IMR-90 (cell line): ENCODE results near the gene NFASC. TPM values are rescaled to one million over a fixed set of nuclear protein-coding genes. Genes with fewer than 3 reads are reported as not detected.

Experiments used
- ATAC-seq: fragments of 200-7000 bp; cut with Tn5 transposase; 2 replicates; pipeline ENCODE4 v1.9.1; 2020; ENCODE audit warnings: low read depth, mild to moderate bottlenecking, moderate library complexity
- BruUV-seq: library from RNA; stranded (reverse); fragments of 400-500 nt; replicated peaks from 2 replicates; lab custom pipeline; 2021; lab: Mats Ljungman, UMichigan
- CTCF ChIA-PET: fragments of 300-600 bp; formaldehyde crosslinking; extraction: SDS; loops from one replicate; lab custom pipeline; 2021; ENCODE audit warnings: antibody characterized with exemption; lab: Yijun Ruan, JAX
- POLR2A ChIA-PET: fragments of 300-600 bp; sonication (Branson Sonifier 250); formaldehyde crosslinking; loops from one replicate; lab custom pipeline; 2022; ENCODE audit warnings: antibody characterized with exemption; ENCODE audit not compliant: unreplicated experiment; lab: Charles Lee
- DNase-seq: peaks from one replicate; pipeline ENCODE4 v3.0.0; 2013
- H2AFZ ChIP-seq: replicated peaks from 2 replicates; pipeline ENCODE3; 2013; ENCODE audit warnings: low read length, mild to moderate bottlenecking; ENCODE audit not compliant: poor library complexity
- H2AK5ac ChIP-seq: 2 replicates; pipeline ENCODE4 v1.6.1; 2013; ENCODE audit warnings: low read depth, low read length, inconsistent platforms
- H2AK9ac ChIP-seq: replicated peaks from 2 replicates; pipeline ENCODE3; 2013; ENCODE audit warnings: mild to moderate bottlenecking, low read depth, low read length, moderate library complexity; ENCODE audit not compliant: poor library complexity
- H2BK120ac ChIP-seq: 2 replicates; pipeline ENCODE4 v1.6.1; 2013; ENCODE audit warnings: low read depth, low read length, inconsistent platforms
- H2BK15ac ChIP-seq: 3 replicates; pipeline ENCODE4 v1.6.1; 2013; ENCODE audit warnings: low read depth, low read length, inconsistent platforms
- H2BK20ac ChIP-seq: 2 replicates; pipeline ENCODE4 v1.6.1; 2013; ENCODE audit warnings: low read depth, mild to moderate bottlenecking, inconsistent platforms, low read length, moderate library complexity
- H2BK5ac ChIP-seq: 2 replicates; pipeline ENCODE4 v1.6.1; 2013; ENCODE audit warnings: mild to moderate bottlenecking, low read depth, low read length, inconsistent platforms; ENCODE audit not compliant: poor library complexity, severe bottlenecking
- H3K14ac ChIP-seq: replicated peaks from 2 replicates; pipeline ENCODE4 v1.6.1; 2013; ENCODE audit warnings: low read depth, low read length, inconsistent platforms
- H3K18ac ChIP-seq: 2 replicates; pipeline ENCODE4 v1.6.1; 2013; ENCODE audit warnings: low read depth, low read length, control low read depth
- H3K23ac ChIP-seq: 2 replicates; pipeline ENCODE4 v1.6.1; 2013; ENCODE audit warnings: low read depth, low read length, inconsistent platforms
- H3K27ac ChIP-seq: 2 replicates; pipeline ENCODE4 v1.5.1; 2013; ENCODE audit warnings: mild to moderate bottlenecking, control low read depth, low read length; ENCODE audit not compliant: insufficient read depth
- H3K27me3 ChIP-seq: 2 replicates; pipeline ENCODE4 v1.6.1; 2013; ENCODE audit warnings: low read length; ENCODE audit not compliant: control insufficient read depth, insufficient read depth
- H3K36me3 ChIP-seq: 2 replicates; pipeline ENCODE4 v1.6.1; 2013; ENCODE audit warnings: low read length, mixed read lengths; ENCODE audit not compliant: control insufficient read depth, insufficient read depth
- H3K4ac ChIP-seq: 2 replicates; pipeline ENCODE4 v1.6.1; 2013; ENCODE audit warnings: low read depth, low read length, inconsistent platforms
- H3K4me1 ChIP-seq: 2 replicates; pipeline ENCODE4 v1.6.1; 2013; ENCODE audit warnings: low read length, mixed read lengths; ENCODE audit not compliant: control insufficient read depth, insufficient read depth
- H3K4me2 ChIP-seq: 2 replicates; pipeline ENCODE4 v1.6.1; 2013; ENCODE audit warnings: low read depth, mild to moderate bottlenecking, control low read depth, low read length, moderate library complexity
- H3K4me3 ChIP-seq: 2 replicates; pipeline ENCODE4 v1.5.1; 2013; ENCODE audit warnings: low read depth, mild to moderate bottlenecking, control low read depth, low read length, moderate library complexity; ENCODE audit not compliant: insufficient read depth
- H3K56ac ChIP-seq: 2 replicates; pipeline ENCODE4 v1.6.1; 2013; ENCODE audit warnings: low read length, inconsistent platforms; ENCODE audit not compliant: insufficient read depth; ENCODE audit errors: extremely low read depth
- H3K79me1 ChIP-seq, 2 experiments: 2 replicates each; pipeline ENCODE4 v1.6.1; 2013; ENCODE audit warnings: low read length in 2 of 2, inconsistent platforms in 1 of 2, low read depth in 1 of 2
- H3K9ac ChIP-seq: 2 replicates; pipeline ENCODE4 v1.6.1; 2013; ENCODE audit warnings: low read depth, low read length, control low read depth
- H3K9me1 ChIP-seq: 2 replicates; pipeline ENCODE4 v1.6.1; 2013; ENCODE audit warnings: low read length, inconsistent platforms; ENCODE audit not compliant: insufficient read depth
- H3K9me3 ChIP-seq: 2 replicates; pipeline ENCODE4 v1.6.1; 2013; ENCODE audit warnings: low read length; ENCODE audit not compliant: control insufficient read depth, insufficient read depth
- H4K20me1 ChIP-seq: 2 replicates; pipeline ENCODE4 v1.6.1; 2013; ENCODE audit warnings: low read length, inconsistent platforms; ENCODE audit not compliant: insufficient read depth
- H4K5ac ChIP-seq: 2 replicates; pipeline ENCODE4 v1.6.1; 2013; ENCODE audit warnings: mild to moderate bottlenecking, low read depth, low read length, control low read depth
- H4K8ac ChIP-seq, 2 experiments: 2 replicates each; pipeline ENCODE4 v1.6.1; 2013; ENCODE audit warnings: low read depth in 2 of 2, low read length in 2 of 2, control low read depth in 1 of 2, inconsistent platforms in 1 of 2
- H4K91ac ChIP-seq: 2 replicates; pipeline ENCODE4 v1.6.1; 2013; ENCODE audit warnings: low read depth, low read length, inconsistent platforms; ENCODE audit not compliant: insufficient read depth
- CEBPB ChIP-seq: IDR thresholded peaks from 2 replicates; pipeline ENCODE4 v1.6.1; 2012; ENCODE audit warnings: low read depth, low read length, improper control_type of control experiment
- CHD1 ChIP-seq: IDR thresholded peaks from 2 replicates; pipeline ENCODE4 v1.6.1; 2012; ENCODE audit warnings: low read depth, low read length, improper control_type of control experiment
- ELK1 ChIP-seq: fragments of 150-350 bp; IDR thresholded peaks from 2 replicates; pipeline ENCODE4 v1.6.1; 2016; ENCODE audit warnings: low read depth, mild to moderate bottlenecking, low read length, moderate library complexity, borderline replicate concordance
- MAFK ChIP-seq: IDR thresholded peaks from 2 replicates; pipeline ENCODE4 v1.6.1; 2012; ENCODE audit warnings: low read depth, low read length, improper control_type of control experiment
- MXI1 ChIP-seq: IDR thresholded peaks from 2 replicates; pipeline ENCODE4 v1.6.1; 2012; ENCODE audit warnings: low read depth, mild to moderate bottlenecking, low read length, moderate library complexity, borderline replicate concordance
- NFE2L2 ChIP-seq: fragments of 150-350 bp; IDR thresholded peaks from 2 replicates; pipeline ENCODE4 v1.6.1; 2016; ENCODE audit warnings: low read depth, mild to moderate bottlenecking, low read length
- RAD21 ChIP-seq: IDR thresholded peaks from 2 replicates; pipeline ENCODE4 v1.6.1; 2012; ENCODE audit warnings: low read length, improper control_type of control experiment
- RCOR1 ChIP-seq: IDR thresholded peaks from 2 replicates; pipeline ENCODE4 v1.6.1; 2012; ENCODE audit warnings: mild to moderate bottlenecking, low read length, improper control_type of control experiment; ENCODE audit not compliant: insufficient replicate concordance
- RFX5 ChIP-seq: IDR thresholded peaks from 2 replicates; pipeline ENCODE4 v1.8.0; 2012; ENCODE audit warnings: low read depth, mild to moderate bottlenecking, low read length, moderate library complexity
- WGBS, 2 experiments: methylation state at CpG; one replicate each; pipeline versions ENCODE4 v1.1.5 to v1.1.7; 2013; ENCODE audit warnings: missing lambda C conversion rate in 2 of 2; ENCODE audit not compliant: insufficient read length in 1 of 2; ENCODE audit errors: extremely low coverage in 2 of 2; 5-methylcytosine and 5-hydroxymethylcytosine counted together
- dilution Hi-C: fragments of 300-500 bp; cut with HindIII; formaldehyde crosslinking; loops from one replicate; pipeline ENCODE4 v1.14.3; 2018; ENCODE audit warnings: low sequenced_read_pairs; ENCODE audit not compliant: unreplicated experiment
- in situ Hi-C: fragments of 300-500 bp; cut with MboI; formaldehyde crosslinking; loops from 3 replicates; pipeline ENCODE4 v1.14.3; 2019; ENCODE audit warnings: low sequenced_read_pairs, inconsistent platforms, mixed read lengths
- intact Hi-C: fragments of 100-400 bp; cut with micrococcal nuclease; formaldehyde crosslinking; loops from 2 replicates; pipeline ENCODE4 v1.10.0; 2022
- polyA plus RNA-seq, 3 experiments: library from polyadenylated mRNA; depleted of rRNA; stranded (reverse); fragments of >200 nt; gene quantifications; 2 replicates each; pipeline ENCODE4 v1.2.3, GENCODE V29; 2012; ENCODE audit warnings: low replicate concordance in 1 of 3
- total RNA-seq: library from RNA; depleted of rRNA; stranded (reverse); fragments of >200 nt; gene quantifications from 2 replicates; pipeline ENCODE4 v1.2.3, GENCODE V29; 2012
- TF ChIP-seq, protein P1 (sequence below): conservative IDR thresholded peaks from 2 replicates; pipeline ENCODE4 v1.5.1; 2012; ENCODE audit warnings: mild to moderate bottlenecking, low read depth, low read length, improper control_type of control experiment

NFASC gene
- total and polyA plus RNA-seq, 2 of the 4 experiments (the other 2 are of a cell fraction) = 0.18 to 0.79 TPM

- no TSS peak for BruUV-seq
These were observed 161.8 kb downstream of the NFASC start for GRCh38 chr1:205032508-205032907.

More at GRCh38 chr1:205032508-205032907, 161.8 kb downstream of the NFASC start:
- Histone ChIP-seq H4K5ac (no peak overlapping the region), H3K9ac (no peak overlapping the region), H3K9me1 (no peaks in the 10 kb centered on the region), H3K14ac (no peak overlapping the region), H2BK5ac (no peak overlapping the region), H3K23ac (no peak overlapping the region), H3K56ac (no peak overlapping the region), H3K18ac (no peak overlapping the region), H3K27me3 (peaks cover 40% of the 10 kb centered on the region), H3K9me3 (no peaks in the 10 kb centered on the region), H3K36me3 (no peaks in the 10 kb centered on the region), H3K4me3 (no peak overlapping the region), H3K4ac (no peak overlapping the region), H2AK9ac (no peak overlapping the region), H3K4me2 (no peak overlapping the region), H4K20me1 (no peaks in the 10 kb centered on the region), H3K27ac (no peak overlapping the region), H2BK15ac (no peak overlapping the region), H2AK5ac (no peak overlapping the region), H2BK20ac (no peak overlapping the region), H2BK120ac (no peak overlapping the region), H3K79me1 (no peaks in the 10 kb centered on the region), H4K91ac (no peak overlapping the region), H4K8ac (no peak overlapping the region), H2AFZ (no peak overlapping the region), H3K4me1 (no peaks in the 10 kb centered on the region)
- DNase-seq (no peak), ATAC-seq (no peak)
- CTCF ChIA-PET = interaction anchor here (0.6 kb wide), 1 partner anchor 128 kb away, joined by 6 read pairs; no protein-coding TSS in a partner anchor
- intact Hi-C loops (no loop called here), in situ Hi-C loops (no loop called here), dilution Hi-C loops (no loop called here)
- POLR2A ChIA-PET = no interaction called here
- TF ChIP-seq MAFK = no peak
- no peak for TF ChIP-seq CEBPB
- TF ChIP-seq CHD1 = no peak
- TF ChIP-seq ELK1 = no peak
- TF ChIP-seq, protein P1, sequence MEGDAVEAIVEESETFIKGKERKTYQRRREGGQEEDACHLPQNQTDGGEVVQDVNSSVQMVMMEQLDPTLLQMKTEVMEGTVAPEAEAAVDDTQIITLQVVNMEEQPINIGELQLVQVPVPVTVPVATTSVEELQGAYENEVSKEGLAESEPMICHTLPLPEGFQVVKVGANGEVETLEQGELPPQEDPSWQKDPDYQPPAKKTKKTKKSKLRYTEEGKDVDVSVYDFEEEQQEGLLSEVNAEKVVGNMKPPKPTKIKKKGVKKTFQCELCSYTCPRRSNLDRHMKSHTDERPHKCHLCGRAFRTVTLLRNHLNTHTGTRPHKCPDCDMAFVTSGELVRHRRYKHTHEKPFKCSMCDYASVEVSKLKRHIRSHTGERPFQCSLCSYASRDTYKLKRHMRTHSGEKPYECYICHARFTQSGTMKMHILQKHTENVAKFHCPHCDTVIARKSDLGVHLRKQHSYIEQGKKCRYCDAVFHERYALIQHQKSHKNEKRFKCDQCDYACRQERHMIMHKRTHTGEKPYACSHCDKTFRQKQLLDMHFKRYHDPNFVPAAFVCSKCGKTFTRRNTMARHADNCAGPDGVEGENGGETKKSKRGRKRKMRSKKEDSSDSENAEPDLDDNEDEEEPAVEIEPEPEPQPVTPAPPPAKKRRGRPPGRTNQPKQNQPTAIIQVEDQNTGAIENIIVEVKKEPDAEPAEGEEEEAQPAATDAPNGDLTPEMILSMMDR = no peak
- no peak for TF ChIP-seq MXI1
- no peak for TF ChIP-seq RFX5
- TF ChIP-seq RCOR1 = no peak
- TF ChIP-seq RAD21 = no peak
- TF ChIP-seq NFE2L2 = no peak
- WGBS, 2 experiments = 31% methylated on average over 2 of the region's 7 CpGs; no CpG with 5 or more reads in 1 of the 2 experiments
